Panc1 (cell line): ENCODE results near the gene KCNC4.

Experiments
- POLR2AphosphoS5 ChIP-seq: IDR thresholded peaks from 2 replicates; pipeline ENCODE4 v1.6.1; 2012; ENCODE audit warnings: mild to moderate bottlenecking, low read depth, low read length, moderate library complexity
- SIN3A ChIP-seq: IDR thresholded peaks from 2 replicates; pipeline ENCODE4 v1.6.1; 2012; ENCODE audit warnings: low read depth, mild to moderate bottlenecking, low read length, moderate library complexity, borderline replicate concordance; ENCODE audit not compliant: insufficient read depth
- TCF7L2 ChIP-seq: IDR thresholded peaks from 2 replicates; pipeline ENCODE4 v1.6.1; 2011; ENCODE audit warnings: mild to moderate bottlenecking, low read depth, low read length, inconsistent platforms
- TF ChIP-seq, protein P1 (sequence below): fragments of 450-650 bp; IDR thresholded peaks from 2 replicates; pipeline ENCODE4 v1.5.1; 2017; ENCODE audit warnings: mild to moderate bottlenecking

DNA sequence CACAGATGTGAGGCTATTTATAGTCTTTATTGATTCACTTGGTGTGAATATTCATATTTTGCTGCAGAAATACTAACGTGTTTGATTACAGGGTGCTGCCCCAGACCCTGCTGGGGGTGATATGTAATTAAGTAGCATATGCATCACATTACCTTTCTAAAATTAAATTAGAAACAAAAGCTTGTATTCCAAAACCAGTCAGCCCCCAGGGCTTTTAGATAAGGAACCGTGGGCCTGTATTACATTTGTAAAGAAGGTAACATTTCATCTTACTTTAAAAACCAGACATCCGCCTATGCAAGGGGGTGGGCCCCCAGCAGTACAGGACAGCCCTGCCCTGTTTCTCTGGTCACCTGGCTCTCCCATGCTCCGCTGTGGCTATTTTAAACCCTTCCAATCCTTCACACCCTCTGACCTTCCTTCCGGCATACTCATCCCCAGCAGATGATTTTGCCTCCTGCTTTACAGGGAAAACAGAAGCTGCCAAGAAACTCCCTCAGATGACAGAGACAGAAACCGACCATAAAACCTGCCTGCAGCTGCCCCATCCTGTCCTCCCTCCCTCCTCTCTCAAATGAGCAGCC is 22.0 kb upstream of the KCNC4 start:
- TF ChIP-seq TCF7L2 (no peak), SIN3A (no peak), POLR2AphosphoS5 (no peak)
- TF ChIP-seq, protein P1, sequence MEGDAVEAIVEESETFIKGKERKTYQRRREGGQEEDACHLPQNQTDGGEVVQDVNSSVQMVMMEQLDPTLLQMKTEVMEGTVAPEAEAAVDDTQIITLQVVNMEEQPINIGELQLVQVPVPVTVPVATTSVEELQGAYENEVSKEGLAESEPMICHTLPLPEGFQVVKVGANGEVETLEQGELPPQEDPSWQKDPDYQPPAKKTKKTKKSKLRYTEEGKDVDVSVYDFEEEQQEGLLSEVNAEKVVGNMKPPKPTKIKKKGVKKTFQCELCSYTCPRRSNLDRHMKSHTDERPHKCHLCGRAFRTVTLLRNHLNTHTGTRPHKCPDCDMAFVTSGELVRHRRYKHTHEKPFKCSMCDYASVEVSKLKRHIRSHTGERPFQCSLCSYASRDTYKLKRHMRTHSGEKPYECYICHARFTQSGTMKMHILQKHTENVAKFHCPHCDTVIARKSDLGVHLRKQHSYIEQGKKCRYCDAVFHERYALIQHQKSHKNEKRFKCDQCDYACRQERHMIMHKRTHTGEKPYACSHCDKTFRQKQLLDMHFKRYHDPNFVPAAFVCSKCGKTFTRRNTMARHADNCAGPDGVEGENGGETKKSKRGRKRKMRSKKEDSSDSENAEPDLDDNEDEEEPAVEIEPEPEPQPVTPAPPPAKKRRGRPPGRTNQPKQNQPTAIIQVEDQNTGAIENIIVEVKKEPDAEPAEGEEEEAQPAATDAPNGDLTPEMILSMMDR = no peak
